IPS-NIHi11 (cell line): ENCODE measurements around the gene THAP7.
"Not testable (repeated sequence)": the region's sequence is repeated elsewhere in the genome, so short reads cannot be mapped to it uniquely, and the experiment has no call there.

Source experiments
- DNase-seq: peaks from one replicate; pipeline ENCODE4 v3.0.0; 2012; ENCODE audit warnings: mixed read lengths, low spot score

The THAP7 gene

GRCh38 chr22:21001601-21002325 lies at the start of gene THAP7:
Gene THAP7, minus strand, starts transcription at chr22:21002118. Its CDS starts 207 bp downstream, at chr22:21001911.
- DNase-seq = peak; percentile 97

GRCh38 chr22:21051145-21051830 lies 49.4 kb upstream of the THAP7 start:
- no peak for DNase-seq

- not testable (repeated sequence) for DNase-seq
Observed at GRCh38 chr22:21048965-21049364, 47.0 kb upstream of the THAP7 start.

- DNase-seq = not testable (repeated sequence)
Observed at GRCh38 chr22:21048448-21048847, 46.5 kb upstream of the THAP7 start.

GRCh38 chr22:21047730-21048129 lies 45.8 kb upstream of the THAP7 start:
- DNase-seq = no peak

GRCh38 chr22:21047035-21047661 lies 45.2 kb upstream of the THAP7 start:
- no peak for DNase-seq

GRCh38 chr22:21045585-21046294 lies 43.8 kb upstream of the THAP7 start, which contains the start of gene LRRC74B:
Gene LRRC74B, plus strand, starts transcription at chr22:21045946. Its CDS starts 41 bp downstream, at chr22:21045987.
- DNase-seq = peak; percentile 99

GRCh38 chr22:21044931-21045584 lies 43.1 kb upstream of the THAP7 start:
- no peak for DNase-seq

GRCh38 chr22:21043860-21044535 lies 42.1 kb upstream of the THAP7 start:
- no peak for DNase-seq

GRCh38 chr22:21042978-21043859 lies 41.3 kb upstream of the THAP7 start:
- DNase-seq = no peak

- DNase-seq = no peak
Observed at GRCh38 chr22:21041937-21042336, 40.0 kb upstream of the THAP7 start.

- DNase-seq = not testable (repeated sequence)
Observed at GRCh38 chr22:21039158-21039557, 37.2 kb upstream of the THAP7 start.

- no peak for DNase-seq
Observed at GRCh38 chr22:21038405-21038804, 36.5 kb upstream of the THAP7 start.

- DNase-seq = no peak
Observed at GRCh38 chr22:21034989-21035388, 33.1 kb upstream of the THAP7 start.

GRCh38 chr22:21033895-21034294 lies 32.0 kb upstream of the THAP7 start:
- no peak for DNase-seq

- DNase-seq = no peak
Observed at GRCh38 chr22:21032868-21033688, 31.2 kb upstream of the THAP7 start.

- peak; percentile 54 for DNase-seq
Observed at GRCh38 chr22:21032037-21032867, 30.3 kb upstream of the THAP7 start, which contains the start of gene SLC7A4. Gene SLC7A4, minus strand, starts transcription at chr22:21032561. Its CDS starts 749 bp downstream, at chr22:21031812.

GRCh38 chr22:21031545-21032036 lies 29.7 kb upstream of the THAP7 start:
- DNase-seq = no peak
